ENCODE results near the gene HTR4. TPM values are rescaled to one million over a fixed set of nuclear protein-coding genes. Genes with fewer than 3 reads are reported as not detected.

HTR4 gene
- total RNA-seq, 4 donors from 2014 or later: not detected

GRCh38 chr5:148436029-148436428 is 218.3 kb downstream of the HTR4 start:
- TF ChIP-seq CTCF (IDR thresholded peaks at IDR 0.05; ENCODE audit: low read depth): no peak

- no peak for TF ChIP-seq CTCF (IDR thresholded peaks at IDR 0.05; ENCODE audit: low read depth)
These were observed 220.5 kb downstream of the HTR4 start for GRCh38 chr5:148433826-148434225.

Other genes starting within 250 kb of the HTR4 start
- 10 to 100 TPM; 23.1 to 60.0 (median 38.9) TPM for gene ADRB2, start 172.1 kb upstream of the HTR4 start, total RNA-seq

Measured in subcutaneous adipose tissue (tissue), 4 donors.